Measurements from ENCODE around the gene ASCL5.

GRCh38 chr1:201094832-201095231, 32.2 kb downstream of the ASCL5 start:
- TF ChIP-seq, protein P1, sequence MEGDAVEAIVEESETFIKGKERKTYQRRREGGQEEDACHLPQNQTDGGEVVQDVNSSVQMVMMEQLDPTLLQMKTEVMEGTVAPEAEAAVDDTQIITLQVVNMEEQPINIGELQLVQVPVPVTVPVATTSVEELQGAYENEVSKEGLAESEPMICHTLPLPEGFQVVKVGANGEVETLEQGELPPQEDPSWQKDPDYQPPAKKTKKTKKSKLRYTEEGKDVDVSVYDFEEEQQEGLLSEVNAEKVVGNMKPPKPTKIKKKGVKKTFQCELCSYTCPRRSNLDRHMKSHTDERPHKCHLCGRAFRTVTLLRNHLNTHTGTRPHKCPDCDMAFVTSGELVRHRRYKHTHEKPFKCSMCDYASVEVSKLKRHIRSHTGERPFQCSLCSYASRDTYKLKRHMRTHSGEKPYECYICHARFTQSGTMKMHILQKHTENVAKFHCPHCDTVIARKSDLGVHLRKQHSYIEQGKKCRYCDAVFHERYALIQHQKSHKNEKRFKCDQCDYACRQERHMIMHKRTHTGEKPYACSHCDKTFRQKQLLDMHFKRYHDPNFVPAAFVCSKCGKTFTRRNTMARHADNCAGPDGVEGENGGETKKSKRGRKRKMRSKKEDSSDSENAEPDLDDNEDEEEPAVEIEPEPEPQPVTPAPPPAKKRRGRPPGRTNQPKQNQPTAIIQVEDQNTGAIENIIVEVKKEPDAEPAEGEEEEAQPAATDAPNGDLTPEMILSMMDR (IDR thresholded peaks at IDR 0.05): no peak
- TF ChIP-seq POLR2A (IDR thresholded peaks at IDR 0.05): no peak
